Kidney epithelial cell (primary cell): ENCODE data around the gene IP6K3. TPM values are rescaled to one million over a fixed set of nuclear protein-coding genes. Genes with fewer than 3 reads are reported as not detected.

Experiments used
- DNase-seq: peaks from one replicate; pipeline ENCODE4 v3.0.0-alpha.2; 2010; ENCODE audit warnings: low read depth
- H3K27me3 ChIP-seq: 2 replicates; pipeline ENCODE4 v1.6.0; 2011; ENCODE audit warnings: low read length; ENCODE audit not compliant: control insufficient read depth, insufficient read depth
- H3K36me3 ChIP-seq: 2 replicates; pipeline ENCODE4 v1.5.1; 2011; ENCODE audit warnings: low read length; ENCODE audit not compliant: control insufficient read depth, insufficient read depth
- H3K4me3 ChIP-seq: 2 replicates; pipeline ENCODE4 v1.5.1; 2011; ENCODE audit warnings: low read depth, mild to moderate bottlenecking, control low read depth, low read length
- CTCF ChIP-seq: IDR thresholded peaks from 2 replicates; pipeline ENCODE4 v1.5.1; 2011; ENCODE audit warnings: mild to moderate bottlenecking, moderate library complexity, low read length, control low read depth, inconsistent platforms; ENCODE audit not compliant: insufficient read depth, poor library complexity, severe bottlenecking
- total RNA-seq: library from RNA; depleted of rRNA; stranded (reverse); fragments of >200 nt; gene quantifications from 2 replicates; pipeline ENCODE4 v1.2.3, GENCODE V29; 2015

IP6K3 gene
- total RNA-seq, 1 donor from 2014 or later: 0.29 TPM

- no peaks in the 10 kb centered on the region for H3K27me3 ChIP-seq
- TF ChIP-seq CTCF: no peak
- peaks cover 6% of the 10 kb centered on the region for H3K36me3 ChIP-seq
- no peak for DNase-seq
- no peak overlapping the region for H3K4me3 ChIP-seq
These were observed 66.9 kb downstream of the IP6K3 start for GRCh38 chr6:33679761-33680160.

- H3K4me3 ChIP-seq: no peak overlapping the region
- no peak for TF ChIP-seq CTCF
- H3K36me3 ChIP-seq: peaks cover 4% of the 10 kb centered on the region
- no peak for DNase-seq
- H3K27me3 ChIP-seq: no peaks in the 10 kb centered on the region
These were observed 67.7 kb downstream of the IP6K3 start for GRCh38 chr6:33678932-33679490.

GRCh38 chr6:33678233-33678931 lies 68.3 kb downstream of the IP6K3 start:
- H3K36me3 ChIP-seq: peaks cover 2% of the 10 kb centered on the region
- DNase-seq: no peak
- H3K4me3 ChIP-seq: no peak overlapping the region
- TF ChIP-seq CTCF: no peak
- no peaks in the 10 kb centered on the region for H3K27me3 ChIP-seq

- Histone ChIP-seq H3K4me3 (no peak overlapping the region), H3K36me3 (peaks cover 2% of the 10 kb centered on the region), H3K27me3 (no peaks in the 10 kb centered on the region)
- DNase-seq: no peak
- no peak for TF ChIP-seq CTCF
These were observed 69.0 kb downstream of the IP6K3 start for GRCh38 chr6:33677689-33678088.

- H3K36me3 ChIP-seq: peaks cover 2% of the 10 kb centered on the region
- TF ChIP-seq CTCF: no peak
- no peaks in the 10 kb centered on the region for H3K27me3 ChIP-seq
- no peak for DNase-seq
- no peak overlapping the region for H3K4me3 ChIP-seq
These were observed 69.5 kb downstream of the IP6K3 start for GRCh38 chr6:33677143-33677660.
